H1 (cell line): ENCODE results near the gene TMEM232. TPM values are rescaled to one million over a fixed set of nuclear protein-coding genes. Genes with fewer than 3 reads are reported as not detected.

Experiments used
- CTCF ChIA-PET: fragments of 300-600 bp; sonication (Branson Sonifier 250); formaldehyde crosslinking; loops from one replicate; lab custom pipeline; 2021; ENCODE audit not compliant: partially characterized antibody; lab: Charles Lee
- POLR2A ChIA-PET: fragments of 300-600 bp; sonication (Branson Sonifier 250); formaldehyde crosslinking; loops from one replicate; lab custom pipeline; 2021; ENCODE audit warnings: inconsistent platforms; ENCODE audit not compliant: partially characterized antibody; lab: Charles Lee
- DNase-seq, 2 experiments: peaks; one replicate each; pipeline versions ENCODE4 v3.0.0 to v3.0.0-alpha.2; 2010 to 2022; ENCODE audit warnings: low spot score in 2 of 2, low read depth in 1 of 2, mixed read lengths in 1 of 2
- FAIRE-seq: peaks from 2 replicates; lab custom pipeline; 2011; peaks lifted over from hg19 to GRCh38; lab: Jason Lieb, UNC
- H2AFZ ChIP-seq: 2 replicates; pipeline ENCODE4 v1.8.1; 2012; ENCODE audit warnings: low read length, inconsistent platforms
- H2AK5ac ChIP-seq: 2 replicates; pipeline ENCODE4 v1.6.1; 2013; ENCODE audit warnings: low read depth, low read length
- H2BK120ac ChIP-seq: replicated peaks from 2 replicates; pipeline ENCODE3; 2013; ENCODE audit warnings: low read depth, low read length, inconsistent platforms
- H2BK12ac ChIP-seq: 2 replicates; pipeline ENCODE4 v1.6.1; 2013; ENCODE audit warnings: low read depth, low read length
- H2BK15ac ChIP-seq: 2 replicates; pipeline ENCODE4 v1.6.1; 2013; ENCODE audit warnings: low read length
- H2BK20ac ChIP-seq: 2 replicates; pipeline ENCODE4 v1.6.1; 2013; ENCODE audit warnings: low read length
- H2BK5ac ChIP-seq: 2 replicates; pipeline ENCODE4 v1.6.1; 2013; ENCODE audit warnings: low read depth, low read length
- H3K14ac ChIP-seq: 2 replicates; pipeline ENCODE4 v1.6.1; 2013; ENCODE audit warnings: inconsistent platforms; ENCODE audit not compliant: insufficient read length
- H3K18ac ChIP-seq: 2 replicates; pipeline ENCODE4 v1.6.1; 2013; ENCODE audit warnings: low read length; ENCODE audit errors: extremely low read depth
- H3K23ac ChIP-seq: 2 replicates; pipeline ENCODE4 v1.6.1; 2013; ENCODE audit warnings: inconsistent platforms; ENCODE audit not compliant: insufficient read length
- H3K23me2 ChIP-seq: 2 replicates; pipeline ENCODE4 v1.6.1; 2013; ENCODE audit warnings: low read depth, low read length
- H3K27ac ChIP-seq: 2 replicates; pipeline ENCODE4 v1.6.1; 2011; ENCODE audit warnings: low read depth, low read length, inconsistent platforms
- H3K27me3 ChIP-seq, 4 experiments: replicated peaks in 1 of 4; 1 replicate in 1 of 4; 2 replicates in 3 of 4; pipeline versions ENCODE4 v1.6.1 to v1.8.1; 2011 to 2013; ENCODE audit warnings: low read length in 3 of 4, mild to moderate bottlenecking in 3 of 4, inconsistent platforms in 2 of 4, mixed read lengths in 2 of 4, moderate library complexity in 1 of 4; ENCODE audit not compliant: control insufficient read depth in 3 of 4, insufficient read depth in 3 of 4; ENCODE audit errors: extremely low read depth in 1 of 4
- H3K36me3 ChIP-seq, 4 experiments: 2 replicates each; pipeline versions ENCODE4 v1.6.1 to v1.8.1; 2011 to 2013; ENCODE audit warnings: mild to moderate bottlenecking in 4 of 4, low read length in 3 of 4, moderate library complexity in 2 of 4, control low read depth in 1 of 4, inconsistent platforms in 1 of 4; ENCODE audit not compliant: insufficient read depth in 4 of 4, control insufficient read depth in 2 of 4
- H3K4ac ChIP-seq: replicated peaks from 2 replicates; pipeline ENCODE3; 2013; ENCODE audit warnings: low read length, low read depth, mixed read lengths, inconsistent platforms; ENCODE audit not compliant: insufficient read length
- H3K4me1 ChIP-seq, 4 experiments: replicated peaks in 1 of 4; 1 replicate in 1 of 4; 2 replicates in 3 of 4; pipeline versions ENCODE4 v1.6.1 to v1.8.1; 2011 to 2013; ENCODE audit warnings: low read length in 3 of 4, inconsistent platforms in 2 of 4, mixed read lengths in 1 of 4; ENCODE audit not compliant: insufficient read depth in 4 of 4, control insufficient read depth in 3 of 4
- H3K4me2 ChIP-seq, 2 experiments: 2 replicates each; pipeline versions ENCODE4 v1.6.1 to v1.8.1; 2011 to 2013; ENCODE audit warnings: low read depth in 2 of 2, low read length in 2 of 2, control low read depth in 1 of 2, inconsistent platforms in 1 of 2, mild to moderate bottlenecking in 1 of 2; ENCODE audit not compliant: insufficient read depth in 1 of 2
- H3K4me3 ChIP-seq, 4 experiments: fragments of 200-600, 300-600 bp in 1 of 4; sonication (generic), shearing (Covaris generic), sonication (Bioruptor Twin) in 1 of 4; 2 replicates each; pipeline versions ENCODE4 v1.5.1 to v1.8.1; 2011 to 2016; ENCODE audit warnings: low read length in 4 of 4, low read depth in 3 of 4, control low read depth in 2 of 4, inconsistent platforms in 2 of 4, mild to moderate bottlenecking in 2 of 4, mixed read lengths in 1 of 4, moderate library complexity in 1 of 4; ENCODE audit not compliant: insufficient read depth in 2 of 4; ENCODE audit errors: extremely low read depth in 1 of 4
- H3K56ac ChIP-seq: replicated peaks from 2 replicates; pipeline ENCODE3; 2013; ENCODE audit warnings: low read depth, mild to moderate bottlenecking, mixed read lengths, low read length, inconsistent platforms; ENCODE audit not compliant: insufficient read length
- H3K79me1 ChIP-seq: 2 replicates; pipeline ENCODE4 v1.6.1; 2013; ENCODE audit warnings: low read depth, low read length, control low read depth
- H3K79me2 ChIP-seq, 2 experiments: 2 replicates each; pipeline versions ENCODE4 v1.6.1 to v1.8.1; 2012 to 2013; ENCODE audit warnings: low read length in 2 of 2, mild to moderate bottlenecking in 2 of 2, inconsistent platforms in 1 of 2; ENCODE audit not compliant: insufficient read depth in 2 of 2, control insufficient read depth in 1 of 2
- H3K9ac ChIP-seq, 4 experiments: replicated peaks in 1 of 4; 1 replicate in 1 of 4; 2 replicates in 3 of 4; pipeline versions ENCODE4 v1.6.1 to v1.8.1; 2011 to 2013; ENCODE audit warnings: low read depth in 3 of 4, low read length in 3 of 4, control low read depth in 2 of 4, mild to moderate bottlenecking in 2 of 4, moderate library complexity in 2 of 4, inconsistent platforms in 1 of 4; ENCODE audit errors: extremely low read depth in 1 of 4
- H3K9me3 ChIP-seq, 2 experiments: 2 replicates each; pipeline versions ENCODE4 v1.6.1 to v1.8.1; 2012 to 2013; ENCODE audit warnings: mild to moderate bottlenecking in 2 of 2, moderate library complexity in 2 of 2, control low read depth in 1 of 2, inconsistent platforms in 1 of 2, low read depth in 1 of 2, low read length in 1 of 2, mixed read lengths in 1 of 2; ENCODE audit not compliant: insufficient read depth in 2 of 2
- H4K20me1 ChIP-seq, 2 experiments: replicated peaks in 1 of 2; 2 replicates each; pipeline versions ENCODE3 to v1.8.1; 2011 to 2013; ENCODE audit warnings: inconsistent platforms in 2 of 2, low read length in 2 of 2, mild to moderate bottlenecking in 1 of 2; ENCODE audit not compliant: insufficient read depth in 2 of 2, control insufficient read depth in 1 of 2
- H4K5ac ChIP-seq: 2 replicates; pipeline ENCODE4 v1.6.1; 2013; ENCODE audit warnings: low read length, low read depth, mixed read lengths, inconsistent platforms; ENCODE audit not compliant: insufficient read length
- H4K8ac ChIP-seq: 2 replicates; pipeline ENCODE4 v1.8.0; 2013; ENCODE audit warnings: mild to moderate bottlenecking, moderate library complexity, low read length, inconsistent platforms; ENCODE audit not compliant: insufficient read depth; ENCODE audit errors: extremely low read depth
- H4K91ac ChIP-seq: replicated peaks from 2 replicates; pipeline ENCODE3; 2013; ENCODE audit warnings: low read length, mixed read lengths, inconsistent platforms; ENCODE audit not compliant: insufficient read length
- BACH1 ChIP-seq: IDR thresholded peaks from 2 replicates; pipeline ENCODE4 v1.6.1; 2012; ENCODE audit warnings: low read length, improper control_type of control experiment
- CREB1 ChIP-seq: IDR thresholded peaks from 2 replicates; pipeline ENCODE4 v1.6.1; 2012; ENCODE audit warnings: inconsistent platforms
- EP300 ChIP-seq, 2 experiments: IDR thresholded peaks; 1 replicate in 1 of 2; 2 replicates in 1 of 2; pipeline ENCODE4 v1.6.1; 2011 to 2012; ENCODE audit warnings: low read depth in 2 of 2, low read length in 2 of 2, mild to moderate bottlenecking in 2 of 2, borderline replicate concordance in 1 of 2, inconsistent platforms in 1 of 2, moderate library complexity in 1 of 2
- NANOG ChIP-seq: IDR thresholded peaks from 2 replicates; pipeline ENCODE4 v1.6.1; 2011; ENCODE audit warnings: low read length, low read depth, mild to moderate bottlenecking, inconsistent platforms; ENCODE audit not compliant: insufficient read depth, poor library complexity, severe bottlenecking
- RAD21 ChIP-seq, 2 experiments: IDR thresholded peaks in 1 of 2; conservative IDR thresholded peaks in 1 of 2; 2 replicates each; pipeline ENCODE4 v1.6.1; 2011; ENCODE audit warnings: low read depth in 2 of 2, low read length in 2 of 2, improper control_type of control experiment in 1 of 2, inconsistent platforms in 1 of 2, mild to moderate bottlenecking in 1 of 2, moderate library complexity in 1 of 2
- RXRA ChIP-seq: IDR thresholded peaks from 2 replicates; pipeline ENCODE4 v1.6.1; 2011; ENCODE audit warnings: low read depth, mild to moderate bottlenecking, low read length, moderate library complexity; ENCODE audit not compliant: insufficient read depth
- SP4 ChIP-seq: IDR thresholded peaks from 2 replicates; pipeline ENCODE4 v1.6.1; 2012; ENCODE audit warnings: low read length, inconsistent platforms
- WGBS, 2 experiments: shearing (Covaris generic) in 1 of 2; methylation state at CpG; one replicate each; pipeline versions ENCODE4 v1.1.6 to v1.1.7; 2013 to 2015; ENCODE audit warnings: low lambda C conversion rate in 2 of 2, mixed read lengths in 2 of 2, inconsistent platforms in 1 of 2, low coverage in 1 of 2, missing lambda C conversion rate in 1 of 2; ENCODE audit not compliant: insufficient replicate concordance in 2 of 2, insufficient coverage in 1 of 2, insufficient read length in 1 of 2; ENCODE audit errors: extremely low coverage in 1 of 2, missing lambda C conversion rate in 1 of 2; 5-methylcytosine and 5-hydroxymethylcytosine counted together
- polyA plus RNA-seq, 7 experiments: library from polyadenylated mRNA; depleted of rRNA in 3 of 7; stranded (reverse) in 5 of 7; unstranded in 2 of 7; fragments of >200 nt in 5 of 7; fragments of 200-250 nt in 2 of 7; gene quantifications; 1 replicate in 5 of 7; 2 replicates in 1 of 7; 4 replicates in 1 of 7; pipeline versions ENCODE4 v1.2.1 to v1.2.3, GENCODE V29; 2011 to 2013; ENCODE audit warnings: missing spikeins in 2 of 7, mixed read lengths in 2 of 7
- total RNA-seq: library from RNA; stranded (reverse); fragmentation: NEBNext Ultra II Directional; extraction: Animal tissue kit (Norgen Biotek cat#: 25700); gene quantifications from 2 replicates; pipeline ENCODE4 v1.2.1, GENCODE V29; 2021
- TF ChIP-seq, protein P1 (sequence below): IDR thresholded peaks from 2 replicates; pipeline ENCODE4 v1.6.1; 2011; ENCODE audit warnings: low read depth, mild to moderate bottlenecking, low read length; ENCODE audit not compliant: insufficient read depth

Gene TMEM232
- total and polyA plus RNA-seq, 2 of the 8 experiments (the other 6 are each of a cell fraction or from before 2014, with no cell fraction given) = 0.38 to 1.3 TPM

DNA sequence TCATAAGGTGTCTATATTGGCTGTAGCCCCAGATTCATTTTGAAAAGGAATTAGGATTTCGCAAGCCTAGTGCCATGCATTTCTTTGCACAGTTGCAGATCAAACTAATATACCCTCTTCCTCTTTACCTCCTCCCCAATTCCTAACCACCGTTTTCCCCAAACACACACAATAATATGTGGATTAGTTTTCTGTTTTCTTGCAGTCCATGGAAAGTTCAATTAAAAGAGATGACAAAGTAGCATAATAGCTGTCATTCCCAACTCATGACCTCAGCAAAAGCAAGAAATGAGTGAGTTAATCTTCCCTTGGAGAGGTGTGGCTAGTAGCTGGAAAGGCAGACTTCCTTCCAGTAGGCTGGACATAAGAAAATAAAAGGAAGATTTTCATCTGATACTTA lies 349.1 kb downstream of the TMEM232 start:
- Histone ChIP-seq H4K91ac (no peak overlapping the region), H3K4me2 (no peak overlapping the region), H3K79me1 (no peaks in the 10 kb centered on the region), H2BK20ac (no peak overlapping the region), H3K18ac (no peak overlapping the region), H2BK5ac (no peak overlapping the region), H2BK15ac (no peak overlapping the region), H2BK12ac (no peak overlapping the region), H3K36me3 (no peaks in the 10 kb centered on the region), H2AFZ (no peak overlapping the region), H2AK5ac (no peak overlapping the region), H3K9ac (no peak overlapping the region), H4K8ac (no peak overlapping the region), H4K20me1 (no peaks in the 10 kb centered on the region), H4K5ac (no peak overlapping the region), H3K23me2 (no peaks in the 10 kb centered on the region), H3K56ac (no peak overlapping the region), H3K79me2 (no peaks in the 10 kb centered on the region), H3K9me3 (no peaks in the 10 kb centered on the region), H3K23ac (no peak overlapping the region), H3K27me3 (peaks cover 0 to 1% (median 0%) of the 10 kb centered on the region in 4 experiments; a peak in 1 of 7 replicates), H3K14ac (no peak overlapping the region), H3K4me1 (no peaks in the 10 kb centered on the region), H3K27ac (no peak overlapping the region), H3K4ac (no peak overlapping the region), H3K4me3 (no peak overlapping the region), H2BK120ac (no peak overlapping the region)
- TF ChIP-seq SP4 (no peak), RAD21 (IDR thresholded peaks at IDR 0.05 in 1 of 2, conservative IDR thresholded peaks at IDR 0.05 in 1 of 2; ENCODE audit: low read depth in 2 of 2, low read length in 2 of 2) (no peak), BACH1 (no peak), EP300 (IDR thresholded peaks at IDR 0.05; ENCODE audit: borderline replicate concordance in 1 of 2, low read depth in 2 of 2, low read length in 2 of 2) (no peak), CREB1 (no peak), NANOG (no peak), RXRA (no peak)
- TF ChIP-seq, protein P1, sequence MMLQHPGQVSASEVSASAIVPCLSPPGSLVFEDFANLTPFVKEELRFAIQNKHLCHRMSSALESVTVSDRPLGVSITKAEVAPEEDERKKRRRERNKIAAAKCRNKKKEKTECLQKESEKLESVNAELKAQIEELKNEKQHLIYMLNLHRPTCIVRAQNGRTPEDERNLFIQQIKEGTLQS = no peak
- POLR2A ChIA-PET = no interaction called here
- DNase-seq = no peak
- 89 to 100% methylated on average over 1 to 2 of the region's 2 CpGs for WGBS, 2 experiments
- FAIRE-seq = no peak
- CTCF ChIA-PET = interaction anchor here (0.6 to 1.0 kb wide), 3 partner anchors 11 to 484 kb away, joined by 3 read pairs; no protein-coding TSS in a partner anchor
